Measurements from ENCODE around the gene PLPP3.

GRCh38 chr1:56466538-56466937, 112.8 kb downstream of the PLPP3 start:
- TF ChIP-seq YY1 (IDR thresholded peaks at IDR 0.05; ENCODE audit: insufficient read depth, insufficient read length) (no peak), ZNF274 (IDR thresholded peaks at IDR 0.05; ENCODE audit: low read depth, low read length) (no peak)

Data from NT2/D1 (cell line).